H1 (cell line): Measurements from ENCODE around the gene TLK2.

Source experiments
- CBX5 ChIP-seq: fragments of 300-800, 300-1000 bp; sonication (generic); IDR thresholded peaks from 2 replicates; pipeline ENCODE4 v1.7.1; 2016; ENCODE audit warnings: antibody characterized with exemption, low read length, low read depth
- CEBPB ChIP-seq: IDR thresholded peaks from 2 replicates; pipeline ENCODE4 v1.6.1; 2012; ENCODE audit warnings: low read depth, low read length
- CTCF ChIP-seq, 3 experiments: IDR thresholded peaks; 1 replicate in 2 of 3; 2 replicates in 1 of 3; pipeline versions ENCODE4 v1.5.1 to v1.6.1; 2011; ENCODE audit warnings: low read length in 3 of 3, mild to moderate bottlenecking in 3 of 3, inconsistent platforms in 2 of 3, low read depth in 1 of 3, moderate library complexity in 1 of 3; ENCODE audit not compliant: insufficient read depth in 1 of 3; ENCODE audit errors: control extremely low read depth in 1 of 3
- EGR1 ChIP-seq: IDR thresholded peaks from 2 replicates; pipeline ENCODE4 v1.6.1; 2011; ENCODE audit warnings: low read depth, low read length, borderline replicate concordance
- EZH2 ChIP-seq: fragments of 200-600 bp; sonication (generic); IDR thresholded peaks from 2 replicates; pipeline ENCODE4 v1.7.1; 2012; ENCODE audit warnings: low read depth, mild to moderate bottlenecking, moderate library complexity, low read length, inconsistent platforms; ENCODE audit not compliant: severe bottlenecking
- GABPA ChIP-seq: IDR thresholded peaks from 2 replicates; pipeline ENCODE4 v1.6.1; 2011; ENCODE audit warnings: mild to moderate bottlenecking, low read length, moderate library complexity, borderline replicate concordance; ENCODE audit not compliant: insufficient read depth
- HDAC2 ChIP-seq, 2 experiments: fragments of 300-600 bp in 1 of 2; sonication (generic) in 1 of 2; IDR thresholded peaks; 2 replicates each; pipeline ENCODE4 v1.6.1; 2011 to 2012; ENCODE audit warnings: low read depth in 2 of 2, low read length in 2 of 2, mild to moderate bottlenecking in 2 of 2, moderate library complexity in 2 of 2, borderline replicate concordance in 1 of 2, inconsistent platforms in 1 of 2
- HDAC6 ChIP-seq: IDR thresholded peaks from one replicate; pipeline ENCODE4 v1.7.1; 2012; ENCODE audit warnings: low read depth, mild to moderate bottlenecking, inconsistent platforms, low read length, moderate library complexity
- MAFK ChIP-seq: IDR thresholded peaks from 2 replicates; pipeline ENCODE4 v1.6.1; 2012; ENCODE audit warnings: low read depth, mild to moderate bottlenecking, improper control_type of control experiment, low read length
- NRF1 ChIP-seq: IDR thresholded peaks from 2 replicates; pipeline ENCODE4 v1.6.1; 2011; ENCODE audit warnings: mild to moderate bottlenecking, low read depth, low read length, improper control_type of control experiment
- POLR2A ChIP-seq, 2 experiments: IDR thresholded peaks; 1 replicate in 1 of 2; 2 replicates in 1 of 2; pipeline ENCODE4 v1.6.1; 2011; ENCODE audit warnings: low read depth in 2 of 2, low read length in 2 of 2, mild to moderate bottlenecking in 2 of 2; ENCODE audit errors: control extremely low read depth in 1 of 2
- POLR2AphosphoS5 ChIP-seq: IDR thresholded peaks from 2 replicates; pipeline ENCODE4 v1.6.1; 2011; ENCODE audit warnings: low read depth, low read length

GRCh38 chr17:62656446-62656845 lies 177.8 kb downstream of the TLK2 start:
- TF ChIP-seq CTCF (IDR thresholded peaks at IDR 0.05; ENCODE audit: control extremely low read depth in 1 of 3, insufficient read depth in 1 of 3, low read depth in 1 of 3, low read length in 3 of 3) (no peak), EZH2 (no peak), POLR2A (IDR thresholded peaks at IDR 0.05; ENCODE audit: control extremely low read depth in 1 of 2, low read depth in 2 of 2, low read length in 2 of 2) (no peak), HDAC6 (no peak), MAFK (no peak), GABPA (no peak), POLR2AphosphoS5 (no peak), CBX5 (no peak), HDAC2 (IDR thresholded peaks at IDR 0.05; ENCODE audit: borderline replicate concordance in 1 of 2, low read depth in 2 of 2, low read length in 2 of 2) (no peak), NRF1 (no peak), EGR1 (no peak), CEBPB (no peak)
